IMR-90 (cell line): ENCODE measurements around the gene SRBD1.

ENCODE experiments used
- CEBPB ChIP-seq: IDR thresholded peaks from 2 replicates; pipeline ENCODE4 v1.6.1; 2012; ENCODE audit warnings: low read depth, low read length, improper control_type of control experiment
- FOS ChIP-seq: fragments of 150-350 bp; IDR thresholded peaks from 2 replicates; pipeline ENCODE4 v1.6.1; 2016; ENCODE audit warnings: low read depth, low read length
- MAFK ChIP-seq: IDR thresholded peaks from 2 replicates; pipeline ENCODE4 v1.6.1; 2012; ENCODE audit warnings: low read depth, low read length, improper control_type of control experiment
- MXI1 ChIP-seq: IDR thresholded peaks from 2 replicates; pipeline ENCODE4 v1.6.1; 2012; ENCODE audit warnings: low read depth, mild to moderate bottlenecking, low read length, moderate library complexity, borderline replicate concordance
- NFE2L2 ChIP-seq: fragments of 150-350 bp; IDR thresholded peaks from 2 replicates; pipeline ENCODE4 v1.6.1; 2016; ENCODE audit warnings: low read depth, mild to moderate bottlenecking, low read length
- POLR2A ChIP-seq: IDR thresholded peaks from 2 replicates; pipeline ENCODE4 v1.6.1; 2012; ENCODE audit warnings: mild to moderate bottlenecking, low read depth, low read length
- RFX5 ChIP-seq: IDR thresholded peaks from 2 replicates; pipeline ENCODE4 v1.8.0; 2012; ENCODE audit warnings: low read depth, mild to moderate bottlenecking, low read length, moderate library complexity
- TF ChIP-seq, protein P1 (sequence below): conservative IDR thresholded peaks from 2 replicates; pipeline ENCODE4 v1.5.1; 2012; ENCODE audit warnings: mild to moderate bottlenecking, low read depth, low read length, improper control_type of control experiment
- TF ChIP-seq, protein P2 (sequence below): fragments of 150-350 bp; IDR thresholded peaks from 2 replicates; pipeline ENCODE4 v1.6.1; 2017; ENCODE audit warnings: mild to moderate bottlenecking, antibody characterized with exemption, low read length, low read depth

DNA sequence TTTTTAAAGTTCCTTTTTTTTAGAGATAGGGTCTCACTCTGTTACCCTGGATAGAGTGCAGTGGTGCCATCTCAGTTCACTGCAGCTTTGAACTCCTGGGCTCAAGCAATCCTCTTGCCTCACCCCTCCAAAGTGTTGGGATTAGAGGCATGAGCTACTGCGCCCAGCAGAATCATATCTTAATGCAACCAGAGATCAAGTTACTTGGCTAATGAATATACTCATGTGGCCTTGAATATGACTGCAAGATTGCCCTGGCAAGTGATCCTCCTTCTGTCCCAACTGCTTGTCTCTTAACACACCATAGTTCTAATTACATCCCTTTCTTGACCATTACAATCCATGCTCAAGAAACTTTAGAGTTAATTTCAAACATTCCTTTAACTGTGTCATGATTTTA lies 133.5 kb downstream of the SRBD1 start:
- TF ChIP-seq, protein P1, sequence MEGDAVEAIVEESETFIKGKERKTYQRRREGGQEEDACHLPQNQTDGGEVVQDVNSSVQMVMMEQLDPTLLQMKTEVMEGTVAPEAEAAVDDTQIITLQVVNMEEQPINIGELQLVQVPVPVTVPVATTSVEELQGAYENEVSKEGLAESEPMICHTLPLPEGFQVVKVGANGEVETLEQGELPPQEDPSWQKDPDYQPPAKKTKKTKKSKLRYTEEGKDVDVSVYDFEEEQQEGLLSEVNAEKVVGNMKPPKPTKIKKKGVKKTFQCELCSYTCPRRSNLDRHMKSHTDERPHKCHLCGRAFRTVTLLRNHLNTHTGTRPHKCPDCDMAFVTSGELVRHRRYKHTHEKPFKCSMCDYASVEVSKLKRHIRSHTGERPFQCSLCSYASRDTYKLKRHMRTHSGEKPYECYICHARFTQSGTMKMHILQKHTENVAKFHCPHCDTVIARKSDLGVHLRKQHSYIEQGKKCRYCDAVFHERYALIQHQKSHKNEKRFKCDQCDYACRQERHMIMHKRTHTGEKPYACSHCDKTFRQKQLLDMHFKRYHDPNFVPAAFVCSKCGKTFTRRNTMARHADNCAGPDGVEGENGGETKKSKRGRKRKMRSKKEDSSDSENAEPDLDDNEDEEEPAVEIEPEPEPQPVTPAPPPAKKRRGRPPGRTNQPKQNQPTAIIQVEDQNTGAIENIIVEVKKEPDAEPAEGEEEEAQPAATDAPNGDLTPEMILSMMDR, result no peak
- TF ChIP-seq POLR2A (no peak), MAFK (no peak), NFE2L2 (no peak), RFX5 (no peak), MXI1 (no peak), CEBPB (no peak), FOS (no peak)
- TF ChIP-seq, protein P2, sequence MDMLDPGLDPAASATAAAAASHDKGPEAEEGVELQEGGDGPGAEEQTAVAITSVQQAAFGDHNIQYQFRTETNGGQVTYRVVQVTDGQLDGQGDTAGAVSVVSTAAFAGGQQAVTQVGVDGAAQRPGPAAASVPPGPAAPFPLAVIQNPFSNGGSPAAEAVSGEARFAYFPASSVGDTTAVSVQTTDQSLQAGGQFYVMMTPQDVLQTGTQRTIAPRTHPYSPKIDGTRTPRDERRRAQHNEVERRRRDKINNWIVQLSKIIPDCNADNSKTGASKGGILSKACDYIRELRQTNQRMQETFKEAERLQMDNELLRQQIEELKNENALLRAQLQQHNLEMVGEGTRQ, result no peak
